Ovary (tissue), 3 donors: Measurements from ENCODE around the gene KRT32.

Experiments used
- POLR2A ChIP-seq: fragments of 450-650 bp; IDR thresholded peaks from one replicate; pipeline ENCODE4 v1.6.1; 2017; ENCODE audit warnings: antibody characterized with exemption, mild to moderate bottlenecking, moderate library complexity
- TF ChIP-seq, protein P1 (sequence below), 3 donors: fragments of 450-650 bp in 2 of 3; fragments of 200-600 bp in 1 of 3; IDR thresholded peaks; one replicate each; pipeline versions ENCODE4 v1.5.1 to v1.8.0; 2016 to 2022; ENCODE audit warnings: antibody characterized with exemption in 3 of 3, mild to moderate bottlenecking in 1 of 3
- donor health status: DM: no; HTN: no; CAD: no.

DNA sequence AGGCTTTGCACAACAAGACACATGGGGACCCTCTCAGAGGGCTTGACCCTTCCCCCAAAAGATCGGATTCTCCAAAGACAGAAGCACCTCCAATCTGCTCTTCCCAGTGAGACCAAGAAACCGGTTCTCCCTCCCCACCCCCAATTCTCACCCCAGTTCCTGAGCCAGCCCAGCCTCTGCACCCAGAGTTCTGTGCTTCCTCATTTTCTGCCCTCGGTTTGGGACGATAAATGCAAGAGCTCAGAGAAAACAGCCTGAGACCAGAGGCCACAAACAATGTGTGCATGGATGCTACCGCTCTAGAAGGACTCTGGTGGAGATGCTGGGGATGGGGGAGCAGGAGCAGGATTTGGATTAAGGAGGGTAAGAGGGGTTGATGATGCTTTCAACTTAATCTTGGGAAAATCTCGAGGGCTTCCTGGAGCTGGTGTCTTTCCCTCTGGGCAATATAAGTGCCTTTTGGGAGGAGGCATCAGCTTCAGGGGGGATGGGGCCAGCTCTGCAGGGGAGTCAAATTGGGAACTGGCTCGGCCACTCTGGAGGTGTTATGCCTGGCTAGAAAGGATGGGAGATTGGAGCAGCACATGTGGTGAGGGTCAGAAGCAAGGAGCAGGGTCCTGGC is 45.5 kb upstream of the KRT32 start:
- TF ChIP-seq, protein P1, sequence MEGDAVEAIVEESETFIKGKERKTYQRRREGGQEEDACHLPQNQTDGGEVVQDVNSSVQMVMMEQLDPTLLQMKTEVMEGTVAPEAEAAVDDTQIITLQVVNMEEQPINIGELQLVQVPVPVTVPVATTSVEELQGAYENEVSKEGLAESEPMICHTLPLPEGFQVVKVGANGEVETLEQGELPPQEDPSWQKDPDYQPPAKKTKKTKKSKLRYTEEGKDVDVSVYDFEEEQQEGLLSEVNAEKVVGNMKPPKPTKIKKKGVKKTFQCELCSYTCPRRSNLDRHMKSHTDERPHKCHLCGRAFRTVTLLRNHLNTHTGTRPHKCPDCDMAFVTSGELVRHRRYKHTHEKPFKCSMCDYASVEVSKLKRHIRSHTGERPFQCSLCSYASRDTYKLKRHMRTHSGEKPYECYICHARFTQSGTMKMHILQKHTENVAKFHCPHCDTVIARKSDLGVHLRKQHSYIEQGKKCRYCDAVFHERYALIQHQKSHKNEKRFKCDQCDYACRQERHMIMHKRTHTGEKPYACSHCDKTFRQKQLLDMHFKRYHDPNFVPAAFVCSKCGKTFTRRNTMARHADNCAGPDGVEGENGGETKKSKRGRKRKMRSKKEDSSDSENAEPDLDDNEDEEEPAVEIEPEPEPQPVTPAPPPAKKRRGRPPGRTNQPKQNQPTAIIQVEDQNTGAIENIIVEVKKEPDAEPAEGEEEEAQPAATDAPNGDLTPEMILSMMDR (IDR thresholded peaks at IDR 0.05) = no peak
- TF ChIP-seq POLR2A = no peak
